Transverse colon (tissue), 4 donors: ENCODE measurements around the gene NRCAM.
"Not testable (repeated sequence)": the region's sequence is repeated elsewhere in the genome, so short reads cannot be mapped to it uniquely, and the experiment has no call there.

ENCODE experiments used
- CTCF ChIP-seq, 5 experiments: fragments of 200-600 bp in 3 of 5; fragments of 450-650 bp in 2 of 5; sonication (generic) in 3 of 5; IDR thresholded peaks; 1 replicate in 2 of 5; 2 replicates in 3 of 5; pipeline ENCODE4 v1.5.1; 2016 to 2017; ENCODE audit warnings: antibody characterized with exemption in 5 of 5, inconsistent platforms in 3 of 5, mild to moderate bottlenecking in 2 of 5, moderate library complexity in 1 of 5
- EP300 ChIP-seq: sonication (generic); formaldehyde crosslinking; IDR thresholded peaks from one replicate; pipeline ENCODE4 v1.6.1; 2017; ENCODE audit warnings: antibody characterized with exemption, low read depth
- POLR2A ChIP-seq: fragments of 450-650 bp; IDR thresholded peaks from one replicate; pipeline ENCODE4 v1.6.1; 2016; ENCODE audit warnings: antibody characterized with exemption, mild to moderate bottlenecking, moderate library complexity
- POLR2AphosphoS5 ChIP-seq, 3 donors: sonication (generic); formaldehyde crosslinking; IDR thresholded peaks; one replicate each; pipeline ENCODE4 v1.6.1; 2016; ENCODE audit warnings: antibody characterized with exemption in 3 of 3

GRCh38 chr7:108259447-108259846, 196.8 kb downstream of the NRCAM start:
- not testable (repeated sequence) for TF ChIP-seq CTCF (IDR thresholded peaks at IDR 0.05); EP300; POLR2A; POLR2AphosphoS5 (IDR thresholded peaks at IDR 0.05)
